ENCODE data around the gene NRDC.

DNA sequence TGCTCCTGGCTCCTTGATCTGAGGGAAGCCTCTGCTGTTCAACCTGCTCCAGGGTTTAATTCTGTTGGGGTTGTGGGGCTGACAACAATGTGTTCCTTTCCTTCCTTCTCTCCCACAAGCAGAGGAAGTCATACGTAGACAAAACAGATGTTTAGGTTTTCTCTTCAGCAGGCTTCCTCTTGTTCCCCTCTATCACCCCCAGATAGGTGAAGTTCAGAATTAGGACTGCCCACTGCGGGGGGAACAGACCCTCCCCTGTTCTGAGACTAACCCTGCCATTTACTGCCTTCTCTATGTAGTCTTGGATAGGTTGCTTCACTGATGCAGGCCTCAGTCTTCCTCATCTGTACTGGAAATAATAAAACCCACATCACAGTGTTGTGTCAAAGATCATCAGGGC, 30.0 kb upstream of the NRDC start:
- TF ChIP-seq, protein P1, sequence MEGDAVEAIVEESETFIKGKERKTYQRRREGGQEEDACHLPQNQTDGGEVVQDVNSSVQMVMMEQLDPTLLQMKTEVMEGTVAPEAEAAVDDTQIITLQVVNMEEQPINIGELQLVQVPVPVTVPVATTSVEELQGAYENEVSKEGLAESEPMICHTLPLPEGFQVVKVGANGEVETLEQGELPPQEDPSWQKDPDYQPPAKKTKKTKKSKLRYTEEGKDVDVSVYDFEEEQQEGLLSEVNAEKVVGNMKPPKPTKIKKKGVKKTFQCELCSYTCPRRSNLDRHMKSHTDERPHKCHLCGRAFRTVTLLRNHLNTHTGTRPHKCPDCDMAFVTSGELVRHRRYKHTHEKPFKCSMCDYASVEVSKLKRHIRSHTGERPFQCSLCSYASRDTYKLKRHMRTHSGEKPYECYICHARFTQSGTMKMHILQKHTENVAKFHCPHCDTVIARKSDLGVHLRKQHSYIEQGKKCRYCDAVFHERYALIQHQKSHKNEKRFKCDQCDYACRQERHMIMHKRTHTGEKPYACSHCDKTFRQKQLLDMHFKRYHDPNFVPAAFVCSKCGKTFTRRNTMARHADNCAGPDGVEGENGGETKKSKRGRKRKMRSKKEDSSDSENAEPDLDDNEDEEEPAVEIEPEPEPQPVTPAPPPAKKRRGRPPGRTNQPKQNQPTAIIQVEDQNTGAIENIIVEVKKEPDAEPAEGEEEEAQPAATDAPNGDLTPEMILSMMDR (IDR thresholded peaks at IDR 0.05; ENCODE audit: control extremely low read depth in 1 of 3, insufficient read depth in 1 of 3, low read depth in 1 of 3, low read length in 3 of 3), result no peak
- TF ChIP-seq TAF1 (IDR thresholded peaks at IDR 0.05; ENCODE audit: low read depth, low read length), result no peak
- no peak for TF ChIP-seq BRCA1 (IDR thresholded peaks at IDR 0.05; ENCODE audit: low read depth, low read length)
- no peak for TF ChIP-seq EGR1 (IDR thresholded peaks at IDR 0.05; ENCODE audit: borderline replicate concordance, low read depth, low read length)
- TF ChIP-seq, protein P2, sequence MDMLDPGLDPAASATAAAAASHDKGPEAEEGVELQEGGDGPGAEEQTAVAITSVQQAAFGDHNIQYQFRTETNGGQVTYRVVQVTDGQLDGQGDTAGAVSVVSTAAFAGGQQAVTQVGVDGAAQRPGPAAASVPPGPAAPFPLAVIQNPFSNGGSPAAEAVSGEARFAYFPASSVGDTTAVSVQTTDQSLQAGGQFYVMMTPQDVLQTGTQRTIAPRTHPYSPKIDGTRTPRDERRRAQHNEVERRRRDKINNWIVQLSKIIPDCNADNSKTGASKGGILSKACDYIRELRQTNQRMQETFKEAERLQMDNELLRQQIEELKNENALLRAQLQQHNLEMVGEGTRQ (IDR thresholded peaks at IDR 0.05; ENCODE audit: low read length), result no peak
- TF ChIP-seq TCF12 (IDR thresholded peaks at IDR 0.05; ENCODE audit: low read depth, low read length), result no peak
- TF ChIP-seq, protein P3, sequence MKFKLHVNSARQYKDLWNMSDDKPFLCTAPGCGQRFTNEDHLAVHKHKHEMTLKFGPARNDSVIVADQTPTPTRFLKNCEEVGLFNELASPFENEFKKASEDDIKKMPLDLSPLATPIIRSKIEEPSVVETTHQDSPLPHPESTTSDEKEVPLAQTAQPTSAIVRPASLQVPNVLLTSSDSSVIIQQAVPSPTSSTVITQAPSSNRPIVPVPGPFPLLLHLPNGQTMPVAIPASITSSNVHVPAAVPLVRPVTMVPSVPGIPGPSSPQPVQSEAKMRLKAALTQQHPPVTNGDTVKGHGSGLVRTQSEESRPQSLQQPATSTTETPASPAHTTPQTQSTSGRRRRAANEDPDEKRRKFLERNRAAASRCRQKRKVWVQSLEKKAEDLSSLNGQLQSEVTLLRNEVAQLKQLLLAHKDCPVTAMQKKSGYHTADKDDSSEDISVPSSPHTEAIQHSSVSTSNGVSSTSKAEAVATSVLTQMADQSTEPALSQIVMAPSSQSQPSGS (IDR thresholded peaks at IDR 0.05; ENCODE audit: low read length), result no peak
- no peak for TF ChIP-seq RFX5 (IDR thresholded peaks at IDR 0.05; ENCODE audit: borderline replicate concordance, low read depth, low read length)
- no peak for TF ChIP-seq POLR2A (IDR thresholded peaks at IDR 0.05; ENCODE audit: control extremely low read depth in 1 of 2, low read depth in 2 of 2, low read length in 2 of 2)
- TF ChIP-seq EP300 (IDR thresholded peaks at IDR 0.05; ENCODE audit: borderline replicate concordance in 1 of 2, low read depth in 2 of 2, low read length in 2 of 2), result no peak
- TF ChIP-seq EZH2 (IDR thresholded peaks at IDR 0.05; ENCODE audit: low read depth, low read length, severe bottlenecking), result no peak
- no peak for TF ChIP-seq RXRA (IDR thresholded peaks at IDR 0.05; ENCODE audit: insufficient read depth, low read depth, low read length)
- TF ChIP-seq YY1 (IDR thresholded peaks at IDR 0.05; ENCODE audit: low read depth, low read length), result no peak
- TF ChIP-seq KDM1A (IDR thresholded peaks at IDR 0.05; ENCODE audit: borderline replicate concordance, low read length), result no peak

Data from H1 (cell line).